HG03378 (cell line): Measurements from ENCODE around the gene SLC2A9.
"Not testable (repeated sequence)": the region's sequence is repeated elsewhere in the genome, so short reads cannot be mapped to it uniquely, and the experiment has no call there.

Experiments
- ATAC-seq: cut with Tn5 transposase; IDR thresholded peaks from one replicate; pipeline ENCODE4 v1.9.1; 2021; ENCODE audit warnings: mild to moderate bottlenecking, moderate library complexity; ENCODE audit not compliant: unreplicated experiment

SLC2A9 gene

DNA sequence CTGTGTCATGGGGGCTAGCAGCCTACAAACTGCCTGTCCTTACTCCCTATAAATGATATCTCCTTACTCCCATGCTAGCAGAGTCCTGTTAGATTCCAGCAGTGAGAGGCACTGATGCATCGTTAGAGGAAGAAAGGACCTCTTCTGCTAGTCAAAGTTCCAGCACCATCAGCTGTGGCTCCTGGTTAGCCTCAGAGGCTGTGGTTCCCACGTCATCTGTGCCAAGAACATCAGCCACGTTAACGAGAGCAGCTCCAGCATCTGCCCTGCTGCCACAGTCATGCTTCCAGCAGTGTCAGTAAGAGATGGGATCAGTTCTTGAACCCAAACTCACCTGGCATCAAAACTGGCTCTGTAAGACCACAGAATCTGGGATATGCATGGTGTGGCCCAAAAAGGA is 88.5 kb downstream of the SLC2A9 start:
- no peak for ATAC-seq

- no peak for ATAC-seq
Measured at GRCh38 chr4:9931146-9931545, 90.2 kb downstream of the SLC2A9 start.

GRCh38 chr4:9929111-9929510 is 92.2 kb downstream of the SLC2A9 start:
- no peak for ATAC-seq

DNA sequence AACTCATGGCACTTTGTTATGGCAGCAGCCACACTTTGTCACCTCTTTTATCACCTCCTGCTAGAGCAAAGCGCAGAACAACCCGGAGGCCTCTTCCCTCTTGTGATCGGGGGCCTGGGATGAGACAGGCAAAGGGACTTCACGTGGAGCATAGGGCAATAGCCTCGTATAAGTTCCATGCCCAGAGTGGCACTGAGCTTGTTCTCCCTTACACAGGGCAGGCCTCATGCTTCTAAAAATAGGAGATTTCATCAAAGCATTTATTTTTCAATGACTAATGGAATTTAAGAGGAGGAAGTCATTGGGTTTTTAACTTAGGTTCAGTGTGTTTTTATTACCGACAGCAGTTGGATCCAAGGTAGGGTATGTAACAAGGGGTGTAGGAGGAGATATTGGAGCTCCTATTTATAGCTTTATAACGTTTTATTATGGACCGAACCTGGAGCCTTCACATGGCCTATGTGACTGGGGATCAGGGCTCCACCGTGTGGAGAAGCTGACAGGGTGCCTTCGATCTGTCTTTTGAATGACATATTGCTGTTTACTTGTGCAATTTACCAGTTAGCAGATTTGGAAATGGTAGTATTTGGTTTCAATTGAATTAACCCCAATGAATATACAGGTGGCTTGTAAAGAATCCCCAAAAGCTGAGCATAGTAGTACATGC is 93.8 kb downstream of the SLC2A9 start:
- no peak for ATAC-seq

DNA sequence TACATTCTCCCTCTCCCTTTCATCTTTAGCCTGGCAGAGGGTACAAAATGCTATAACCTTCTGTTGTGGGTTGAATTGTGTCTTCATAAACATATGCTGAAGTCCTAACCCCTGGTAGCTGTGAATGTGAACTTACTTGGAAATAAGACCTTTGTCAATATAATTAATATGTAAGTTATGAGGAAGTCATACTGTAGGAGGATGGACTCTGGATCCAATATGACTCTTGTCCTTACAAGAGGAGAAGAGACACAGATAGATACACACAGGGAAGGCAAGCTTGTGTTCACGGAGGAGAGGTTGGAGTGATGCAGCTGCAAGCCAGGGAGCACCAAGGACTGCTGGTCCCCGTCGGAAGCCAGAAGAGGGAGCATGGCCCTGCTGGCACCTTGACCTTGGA is 94.7 kb downstream of the SLC2A9 start:
- ATAC-seq: no peak

- ATAC-seq: no peak
Measured at GRCh38 chr4:9925750-9926439, 95.4 kb downstream of the SLC2A9 start.

GRCh38 chr4:9924750-9925149 is 96.5 kb downstream of the SLC2A9 start:
- no peak for ATAC-seq

- no peak for ATAC-seq
Measured at GRCh38 chr4:9923195-9923812, 98.0 kb downstream of the SLC2A9 start.

GRCh38 chr4:9921326-9921725 is 100.0 kb downstream of the SLC2A9 start:
- ATAC-seq: no peak

- ATAC-seq: no peak
Measured at GRCh38 chr4:9920029-9920428, 101.3 kb downstream of the SLC2A9 start.

- no peak for ATAC-seq
Measured at GRCh38 chr4:9919047-9919446, 102.2 kb downstream of the SLC2A9 start.

DNA sequence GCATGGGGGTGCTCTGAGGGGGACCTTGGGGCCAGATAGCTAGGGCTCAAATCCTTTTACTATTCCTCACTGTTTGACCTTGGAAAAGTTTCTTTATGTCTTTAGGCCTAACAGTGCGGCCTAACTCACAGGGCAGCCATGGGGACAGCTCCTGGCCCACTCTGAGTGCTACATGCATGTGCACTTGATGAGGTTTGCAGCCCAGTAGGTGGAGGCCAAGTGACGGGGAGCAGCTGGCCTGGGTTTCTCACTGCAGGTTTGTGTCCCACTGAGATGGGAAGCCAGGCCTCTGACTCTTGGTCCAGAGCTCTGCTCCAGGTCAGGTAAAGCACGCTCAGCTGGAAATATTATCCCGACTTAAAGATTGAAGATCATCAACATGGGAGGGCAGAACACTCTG is 102.8 kb downstream of the SLC2A9 start:
- ATAC-seq: no peak

DNA sequence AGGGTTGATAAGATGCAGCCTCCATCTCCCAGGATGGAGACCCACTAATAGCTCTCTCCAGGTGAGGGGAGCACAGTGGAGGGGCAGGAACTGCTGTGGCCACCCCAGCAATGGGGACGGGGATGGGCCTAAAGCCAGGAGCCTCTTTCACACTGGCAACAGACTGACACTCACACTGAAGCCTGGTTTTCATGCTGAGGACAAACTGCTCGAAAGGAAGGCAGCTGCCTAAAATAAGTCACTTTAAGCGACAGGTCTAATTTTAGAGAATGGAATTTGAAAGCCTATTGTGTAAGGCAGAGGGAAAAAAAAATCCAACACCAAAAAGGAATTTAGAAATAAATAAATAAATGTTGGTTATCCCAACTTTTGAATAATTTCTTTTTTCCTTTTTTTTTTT is 104.4 kb downstream of the SLC2A9 start:
- ATAC-seq: no peak

- no peak for ATAC-seq
Measured at GRCh38 chr4:9916346-9916745, 105.0 kb downstream of the SLC2A9 start.

DNA sequence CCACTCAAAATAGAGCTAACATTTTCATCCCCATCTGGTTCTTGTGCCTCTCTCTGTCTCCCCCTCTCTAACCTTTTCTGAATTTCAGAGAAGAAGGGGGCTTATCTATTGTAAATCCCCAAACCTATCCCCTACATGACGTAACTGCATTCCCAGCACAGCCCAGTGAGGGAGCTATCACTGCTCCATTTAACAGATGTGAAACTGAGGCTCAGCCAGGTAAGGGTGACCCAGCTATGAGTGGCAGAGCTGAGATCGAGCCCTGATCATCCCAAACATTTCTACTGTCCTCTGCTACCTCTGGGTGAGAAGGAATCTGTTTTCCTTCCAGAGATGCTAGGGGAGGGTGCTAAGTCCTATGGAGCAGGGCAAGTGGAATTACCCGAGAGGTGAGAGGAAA is 107.5 kb downstream of the SLC2A9 start:
- no peak for ATAC-seq

- ATAC-seq: no peak
Measured at GRCh38 chr4:9906996-9907395, 114.3 kb downstream of the SLC2A9 start.

- ATAC-seq: no peak
Measured at GRCh38 chr4:9904976-9905587, 116.2 kb downstream of the SLC2A9 start.

GRCh38 chr4:9903317-9903716 is 118.0 kb downstream of the SLC2A9 start:
- ATAC-seq: no peak

DNA sequence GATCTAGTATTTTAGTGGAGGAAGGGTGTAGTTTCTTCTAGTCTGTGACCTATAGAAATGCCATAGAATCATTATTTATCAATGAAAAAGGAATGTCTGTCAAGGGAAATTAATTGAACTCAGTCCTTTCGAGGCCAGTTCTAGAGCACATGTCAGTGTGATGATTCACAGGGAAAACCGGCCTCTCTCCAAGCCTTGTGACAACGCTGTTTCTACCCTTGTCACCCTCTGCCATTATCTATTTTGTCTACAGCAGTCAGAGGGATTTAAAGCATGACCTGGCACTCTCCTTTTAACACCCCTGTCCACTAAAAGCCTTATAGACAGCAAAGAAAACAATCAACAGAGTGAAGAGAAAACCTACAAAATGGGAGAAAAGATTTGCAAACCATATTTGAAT is 120.0 kb downstream of the SLC2A9 start:
- no peak for ATAC-seq

DNA sequence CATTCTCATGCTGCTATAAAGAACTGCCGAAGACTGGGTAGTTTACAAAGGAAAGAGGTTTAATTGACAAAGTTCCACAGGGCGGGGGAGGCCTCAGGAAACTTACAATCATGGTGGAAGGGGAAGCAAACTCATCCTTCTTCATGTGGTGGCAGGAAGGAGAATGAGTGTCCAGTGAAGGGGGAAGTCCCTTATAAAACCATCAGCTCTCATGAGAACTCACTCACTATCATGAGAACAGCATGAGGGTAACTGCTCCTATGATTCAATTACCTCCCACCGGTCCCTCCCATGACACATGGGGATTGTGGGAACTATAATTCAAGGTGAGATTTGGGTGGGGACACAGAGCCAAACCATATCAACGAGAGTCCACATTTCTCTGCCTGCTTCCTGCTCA is 120.7 kb downstream of the SLC2A9 start:
- not testable (repeated sequence) for ATAC-seq

DNA sequence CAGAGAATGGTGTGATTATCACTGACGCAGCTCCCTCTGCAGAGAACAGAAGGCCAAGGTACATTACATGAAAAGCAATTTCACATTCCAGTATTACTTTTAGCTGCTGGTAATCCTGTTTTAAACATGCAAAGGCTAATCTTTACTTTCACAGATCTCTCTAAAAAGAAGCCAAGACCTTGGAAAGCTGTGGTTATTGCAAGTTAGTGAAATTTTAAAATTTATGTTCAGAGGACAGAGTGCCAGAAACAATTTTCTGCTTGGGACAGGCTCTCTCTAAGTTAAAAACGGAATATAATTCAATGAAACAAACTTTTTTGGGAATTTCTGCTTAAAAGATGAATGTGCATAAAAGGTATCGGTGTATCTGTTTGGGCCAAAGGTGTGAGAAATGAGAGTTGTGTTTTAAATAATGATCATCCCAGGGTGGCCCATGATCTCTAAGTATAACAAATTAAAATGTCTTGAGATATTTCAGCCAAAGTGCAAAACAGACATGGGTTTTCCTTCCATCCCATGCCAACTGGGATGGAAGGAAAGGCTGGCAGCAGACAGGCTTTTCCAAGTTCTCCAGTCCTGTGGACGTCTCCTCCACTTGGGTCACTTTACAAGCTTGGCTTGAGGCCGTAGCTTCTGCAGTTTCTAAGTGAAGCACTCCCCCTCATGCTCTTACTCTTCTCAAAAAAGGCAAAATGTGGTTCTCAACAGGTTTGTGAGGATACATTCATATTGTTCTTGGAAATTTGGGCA is 121.8 kb downstream of the SLC2A9 start:
- no peak for ATAC-seq
